ENCODE results near the gene SNAPC2. TPM values are rescaled to one million over a fixed set of nuclear protein-coding genes. Genes with fewer than 3 reads are reported as not detected.
A peak's percentile ranks its signal among the peaks of the same experiment; 100 is the strongest.

The SNAPC2 gene
- total RNA-seq, 1 donor from 2014 or later = 17.4 TPM

DNA sequence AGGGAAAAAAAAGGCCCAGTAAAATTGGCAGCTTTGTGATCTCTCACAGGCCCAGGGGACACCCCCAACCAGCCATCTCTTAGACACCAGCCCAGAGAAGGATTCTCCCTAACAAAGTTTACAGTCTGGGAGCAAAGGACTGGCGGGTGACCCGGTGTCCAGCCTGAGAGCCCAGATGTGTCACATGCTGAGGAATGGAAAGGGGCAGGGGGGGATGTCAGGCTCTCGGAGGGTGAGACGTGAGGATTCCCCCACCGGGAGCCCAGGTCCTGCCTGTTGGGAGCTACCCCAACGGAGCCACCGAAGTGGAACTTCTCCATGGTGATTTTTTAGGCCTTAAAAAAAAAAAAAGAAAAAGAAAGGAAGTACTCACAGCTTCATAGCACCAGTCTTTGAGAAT is 10.6 kb downstream of the SNAPC2 start:
- no peak for DNase-seq (ENCODE audit: extremely low spot score in 2 of 2)
- Histone ChIP-seq H3K4me1 (peaks cover 43% of the 10 kb centered on the region), H3K4me3 (no peak overlapping the region), H3K27me3 (no peaks in the 10 kb centered on the region), H3K27ac (peak overlapping the region; percentile 96), H3K9me3 (no peaks in the 10 kb centered on the region), H3K36me3 (peaks cover 2 to 55% of the 10 kb centered on the region in 2 donors)
- TF ChIP-seq POLR2AphosphoS5 (IDR thresholded peaks at IDR 0.05; ENCODE audit: insufficient read depth in 1 of 2, low read depth in 1 of 2) = no peak
- intact Hi-C loops (cut with DNase I) = no loop called here

- DNase-seq (ENCODE audit: extremely low spot score in 2 of 2) = no peak
- no peaks in the 10 kb centered on the region for H3K9me3 ChIP-seq
- H3K4me3 ChIP-seq = no peak overlapping the region
- peaks cover 2 to 61% of the 10 kb centered on the region in 2 donors for H3K36me3 ChIP-seq
- H3K4me1 ChIP-seq = peaks cover 39% of the 10 kb centered on the region
- no peaks in the 10 kb centered on the region for H3K27me3 ChIP-seq
- H3K27ac ChIP-seq = peak overlapping the region; percentile 96
- TF ChIP-seq, protein P1, sequence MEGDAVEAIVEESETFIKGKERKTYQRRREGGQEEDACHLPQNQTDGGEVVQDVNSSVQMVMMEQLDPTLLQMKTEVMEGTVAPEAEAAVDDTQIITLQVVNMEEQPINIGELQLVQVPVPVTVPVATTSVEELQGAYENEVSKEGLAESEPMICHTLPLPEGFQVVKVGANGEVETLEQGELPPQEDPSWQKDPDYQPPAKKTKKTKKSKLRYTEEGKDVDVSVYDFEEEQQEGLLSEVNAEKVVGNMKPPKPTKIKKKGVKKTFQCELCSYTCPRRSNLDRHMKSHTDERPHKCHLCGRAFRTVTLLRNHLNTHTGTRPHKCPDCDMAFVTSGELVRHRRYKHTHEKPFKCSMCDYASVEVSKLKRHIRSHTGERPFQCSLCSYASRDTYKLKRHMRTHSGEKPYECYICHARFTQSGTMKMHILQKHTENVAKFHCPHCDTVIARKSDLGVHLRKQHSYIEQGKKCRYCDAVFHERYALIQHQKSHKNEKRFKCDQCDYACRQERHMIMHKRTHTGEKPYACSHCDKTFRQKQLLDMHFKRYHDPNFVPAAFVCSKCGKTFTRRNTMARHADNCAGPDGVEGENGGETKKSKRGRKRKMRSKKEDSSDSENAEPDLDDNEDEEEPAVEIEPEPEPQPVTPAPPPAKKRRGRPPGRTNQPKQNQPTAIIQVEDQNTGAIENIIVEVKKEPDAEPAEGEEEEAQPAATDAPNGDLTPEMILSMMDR (IDR thresholded peaks at IDR 0.05) = no peak
- TF ChIP-seq POLR2AphosphoS5 (IDR thresholded peaks at IDR 0.05; ENCODE audit: insufficient read depth in 1 of 2, low read depth in 1 of 2) = peak in 1 of 2 donors; percentile 9
- TF ChIP-seq POLR2A (IDR thresholded peaks at IDR 0.05) = no peak
- intact Hi-C loops (cut with DNase I) = no loop called here
Observed at GRCh38 chr19:7931221-7932061, 11.3 kb downstream of the SNAPC2 start.

- intact Hi-C loops (cut with DNase I) = no loop called here
- peak overlapping the region; percentile 96 for H3K27ac ChIP-seq
- no peak for TF ChIP-seq POLR2AphosphoS5 (IDR thresholded peaks at IDR 0.05; ENCODE audit: insufficient read depth in 1 of 2, low read depth in 1 of 2)
- TF ChIP-seq, protein P1 (IDR thresholded peaks at IDR 0.05) = no peak
- TF ChIP-seq POLR2A (IDR thresholded peaks at IDR 0.05) = no peak
- peaks cover 29% of the 10 kb centered on the region for H3K4me1 ChIP-seq
- H3K4me3 ChIP-seq = no peak overlapping the region
- no peak for DNase-seq (ENCODE audit: extremely low spot score in 2 of 2)
- H3K9me3 ChIP-seq = no peaks in the 10 kb centered on the region
- no peaks in the 10 kb centered on the region for H3K27me3 ChIP-seq
- H3K36me3 ChIP-seq = peaks cover 2 to 71% of the 10 kb centered on the region in 2 donors
Observed at GRCh38 chr19:7932276-7932929, 12.3 kb downstream of the SNAPC2 start.

DNA sequence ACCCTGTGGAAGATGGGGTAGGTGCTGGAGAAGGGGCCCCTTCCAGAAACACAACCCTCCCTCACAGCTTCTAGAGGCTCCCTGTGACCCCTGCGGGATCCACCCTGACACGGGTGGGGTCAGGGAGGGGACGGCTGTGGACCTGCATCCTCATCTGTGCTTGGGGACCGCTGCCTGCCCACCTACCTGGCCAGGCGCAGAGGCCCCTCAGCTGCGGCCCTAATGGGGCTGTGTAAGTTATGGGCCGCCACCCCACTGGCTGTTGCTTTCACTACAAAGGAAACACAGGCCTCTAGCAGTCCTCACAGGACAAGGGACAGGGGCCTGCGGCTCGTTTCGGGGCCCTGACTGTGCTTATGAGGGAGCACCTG is 12.8 kb downstream of the SNAPC2 start:
- no peak overlapping the region for H3K4me3 ChIP-seq
- intact Hi-C loops (cut with DNase I) = no loop called here
- TF ChIP-seq POLR2AphosphoS5 (IDR thresholded peaks at IDR 0.05; ENCODE audit: insufficient read depth in 1 of 2, low read depth in 1 of 2) = no peak
- no peak for TF ChIP-seq POLR2A (IDR thresholded peaks at IDR 0.05)
- TF ChIP-seq, protein P1 (IDR thresholded peaks at IDR 0.05) = no peak
- H3K27ac ChIP-seq = no peak overlapping the region
- DNase-seq (ENCODE audit: extremely low spot score in 2 of 2) = no peak
- H3K36me3 ChIP-seq = peaks cover 2 to 76% of the 10 kb centered on the region in 2 donors
- H3K9me3 ChIP-seq = no peaks in the 10 kb centered on the region
- peaks cover 24% of the 10 kb centered on the region for H3K4me1 ChIP-seq
- no peaks in the 10 kb centered on the region for H3K27me3 ChIP-seq

DNA sequence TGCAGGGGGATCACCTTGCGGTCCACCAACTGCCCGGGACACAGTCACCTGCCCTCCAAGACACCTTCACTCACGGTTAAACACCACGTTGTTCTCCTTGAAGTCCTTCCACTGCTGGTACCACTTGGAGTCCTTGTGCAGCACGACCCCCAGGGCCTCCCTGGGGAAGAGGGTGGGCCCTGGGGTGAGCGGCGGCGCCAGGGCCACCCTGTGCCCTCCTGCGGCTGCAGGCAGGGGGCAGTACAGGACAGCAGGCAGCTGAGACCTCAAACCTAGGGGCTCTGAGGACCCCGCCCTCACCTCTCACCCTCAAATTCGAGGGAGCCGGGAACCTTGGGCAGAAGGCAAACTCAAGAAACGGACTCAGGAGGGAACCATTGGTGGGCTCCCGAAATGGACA is 13.3 kb downstream of the SNAPC2 start:
- Histone ChIP-seq H3K27ac (no peak overlapping the region), H3K4me1 (peaks cover 19% of the 10 kb centered on the region), H3K4me3 (no peak overlapping the region), H3K9me3 (no peaks in the 10 kb centered on the region), H3K36me3 (peaks cover 2 to 81% of the 10 kb centered on the region in 2 donors), H3K27me3 (no peaks in the 10 kb centered on the region)
- TF ChIP-seq, protein P1 (IDR thresholded peaks at IDR 0.05) = no peak
- no peak for TF ChIP-seq POLR2A (IDR thresholded peaks at IDR 0.05)
- TF ChIP-seq POLR2AphosphoS5 (IDR thresholded peaks at IDR 0.05; ENCODE audit: insufficient read depth in 1 of 2, low read depth in 1 of 2) = no peak
- intact Hi-C loops (cut with DNase I) = no loop called here
- no peak for DNase-seq (ENCODE audit: extremely low spot score in 2 of 2)
